NCI-H510A treated with DMSO at 0.1 percent for 48 hours (cell line): ENCODE data around the gene DLG4.

ENCODE experiments used
- DNase-seq: peaks from one replicate; lab custom pipeline; 2025; lab: John Stamatoyannopoulos, UW

DLG4 gene

GRCh38 chr17:7156342-7156940 lies 63.2 kb downstream of the DLG4 start:
- no peak for DNase-seq

- no peak for DNase-seq
These were observed 71.9 kb downstream of the DLG4 start for GRCh38 chr17:7147772-7148171.

DNA sequence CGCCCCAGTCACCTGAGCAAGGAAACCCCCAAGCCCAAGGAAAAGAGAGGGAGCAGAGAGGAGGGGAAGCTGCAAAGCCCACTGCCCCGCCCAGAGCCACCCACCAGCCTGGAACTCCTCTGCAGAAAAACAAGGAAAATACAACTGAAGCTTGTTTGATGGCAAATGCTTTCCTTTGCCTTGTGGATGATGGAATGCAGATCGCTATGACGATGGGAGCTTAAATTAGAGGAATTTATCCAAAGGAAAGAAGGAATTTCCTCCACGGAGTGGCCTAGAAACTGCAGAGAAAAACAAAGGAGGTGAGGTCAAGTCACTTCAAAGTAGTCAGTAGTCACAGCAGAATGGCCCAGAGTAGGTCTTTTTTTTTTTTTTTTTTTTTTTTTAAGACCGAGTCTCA lies 73.5 kb downstream of the DLG4 start:
- no peak for DNase-seq

DNA sequence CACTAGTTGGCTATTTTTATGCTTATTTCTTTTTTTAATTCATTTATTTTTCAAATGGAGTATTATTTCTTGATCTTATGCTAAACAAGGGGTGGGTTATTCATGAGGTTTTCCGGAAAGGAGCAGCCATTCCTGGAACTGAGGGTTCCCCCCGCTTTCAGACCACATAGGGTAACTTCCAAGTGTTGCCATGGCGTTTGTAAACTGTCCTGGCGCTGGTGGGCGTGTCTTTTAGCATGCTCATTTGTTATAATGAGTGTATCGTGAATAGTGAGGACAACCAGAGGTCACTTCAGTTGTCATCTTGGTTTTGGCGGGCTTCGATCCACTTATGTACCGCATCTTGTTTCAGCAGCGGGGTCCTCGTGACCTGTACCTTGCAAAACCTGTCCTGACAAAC lies 75.4 kb downstream of the DLG4 start:
- no peak for DNase-seq

- DNase-seq: peak; percentile 62
These were observed 77.8 kb downstream of the DLG4 start for GRCh38 chr17:7141824-7142223.

DNA sequence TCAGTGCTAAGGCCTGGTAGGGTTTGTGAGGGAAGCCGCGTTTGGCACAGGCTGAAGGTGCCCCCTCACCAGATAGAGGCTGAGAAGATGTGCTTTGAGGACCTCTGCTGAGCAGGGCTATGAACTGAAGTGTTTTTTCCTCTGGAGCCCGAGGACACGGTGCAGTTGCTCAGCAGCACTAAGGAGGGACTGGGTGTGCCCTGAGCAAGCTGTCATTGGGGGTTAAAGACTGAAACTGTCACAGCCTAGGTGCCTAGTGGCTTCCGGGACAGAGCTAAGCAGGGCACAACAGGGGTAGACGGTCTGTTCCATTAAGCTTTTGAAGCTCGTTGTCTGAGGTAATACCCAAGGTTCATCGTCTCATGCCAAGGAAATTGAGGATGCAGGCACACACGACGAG lies 80.2 kb downstream of the DLG4 start:
- DNase-seq: no peak

DNA sequence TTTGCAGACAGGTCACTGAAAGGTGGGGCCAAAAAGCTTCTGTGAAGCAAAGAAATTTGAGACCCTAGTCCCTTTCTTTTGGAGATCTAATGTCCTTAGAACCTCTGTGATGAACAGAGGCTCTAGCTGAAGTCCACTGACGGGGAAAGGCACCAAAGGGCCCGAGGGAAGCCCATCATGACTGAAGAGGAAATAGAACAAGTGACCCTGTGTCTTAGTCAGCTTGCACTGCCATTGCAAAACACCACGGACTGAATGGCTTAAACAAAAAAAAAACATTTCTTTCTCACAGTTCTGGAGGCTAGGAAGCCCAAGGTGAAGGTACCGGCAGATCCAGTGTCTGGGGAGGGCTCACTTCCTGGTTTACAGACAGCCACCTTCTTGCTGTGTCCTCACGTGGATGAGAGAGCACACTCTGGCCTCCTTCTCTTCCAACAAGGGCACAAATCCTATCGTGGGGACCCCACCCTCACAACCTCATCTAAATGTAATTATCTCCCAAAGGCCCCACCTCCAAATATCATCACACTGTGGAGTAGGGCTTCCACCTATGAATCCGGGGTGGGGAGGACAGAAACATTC lies 80.7 kb downstream of the DLG4 start:
- DNase-seq: no peak

DNA sequence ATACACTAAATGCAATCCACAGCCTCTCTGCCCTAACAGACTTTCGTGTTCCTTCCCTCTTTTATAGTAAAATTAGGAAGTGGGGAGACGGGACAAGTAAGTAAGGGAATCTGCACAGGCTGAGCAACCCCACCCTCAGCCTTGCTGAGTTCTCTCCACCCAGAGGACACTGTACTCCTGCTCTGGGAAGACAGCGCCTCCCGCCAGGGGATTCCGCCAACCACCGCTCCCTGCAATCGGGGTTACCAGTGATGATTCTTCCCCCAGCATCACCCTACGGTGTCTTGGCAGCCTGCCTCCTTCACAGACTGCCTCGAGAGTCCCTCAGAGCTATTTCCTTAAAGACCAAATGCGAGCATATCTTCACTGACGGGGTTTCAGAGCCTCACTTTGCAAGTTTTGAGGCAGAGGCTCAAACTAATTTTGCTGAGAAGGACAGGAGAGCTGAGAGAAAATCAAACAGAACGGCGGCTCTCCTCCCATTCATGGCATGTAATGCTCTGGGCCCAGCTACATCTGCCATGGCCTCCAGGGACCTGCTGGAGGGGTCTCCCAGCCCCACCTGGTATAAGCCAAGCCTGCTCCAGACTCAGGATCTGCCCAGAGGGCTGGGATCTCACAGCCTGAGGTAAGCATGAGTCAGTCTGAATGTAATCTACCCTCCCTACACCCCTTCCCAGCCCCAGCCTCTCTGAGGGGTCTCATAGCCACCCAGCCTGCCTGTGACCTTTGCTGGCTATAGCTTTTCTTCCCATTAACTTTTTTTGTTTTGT lies 82.3 kb downstream of the DLG4 start:
- DNase-seq: no peak
